Heart left ventricle (tissue), 16 donors: ENCODE data around the gene ACVR2B. TPM values are rescaled to one million over a fixed set of nuclear protein-coding genes. Genes with fewer than 3 reads are reported as not detected.

ENCODE experiments used
- ATAC-seq, 4 donors: fragments of 200-7000 bp; cut with Tn5 transposase; one replicate each; pipeline ENCODE4 v1.9.1; 2020 to 2022; ENCODE audit warnings: moderate library complexity in 4 of 4, mild to moderate bottlenecking in 3 of 4, moderate number of reproducible peaks in 1 of 4
- DNase-seq, 5 donors: peaks; one replicate each; pipeline ENCODE4 v3.0.0-alpha.2; 2020
- H3K27ac ChIP-seq, 12 donors: fragments of 200-600 bp; sonication (generic) in 4 of 12; one replicate each; pipeline versions ENCODE4 v1.5.0 to v1.8.0; 2016 to 2022; ENCODE audit warnings: mild to moderate bottlenecking in 2 of 12
- H3K27me3 ChIP-seq, 9 donors: fragments of 200-600 bp; sonication (generic) in 2 of 9; one replicate each; pipeline versions ENCODE4 v1.5.1 to v1.8.0; 2016 to 2022; ENCODE audit warnings: mild to moderate bottlenecking in 3 of 9
- H3K36me3 ChIP-seq, 9 donors: fragments of 200-600 bp; sonication (generic) in 2 of 9; one replicate each; pipeline versions ENCODE4 v1.5.0 to v1.8.0; 2018 to 2022; ENCODE audit warnings: mild to moderate bottlenecking in 2 of 9
- H3K4me1 ChIP-seq, 12 donors: fragments of 200-600 bp; sonication (generic) in 4 of 12; one replicate each; pipeline versions ENCODE4 v1.5.0 to v1.8.0; 2016 to 2022; ENCODE audit warnings: mild to moderate bottlenecking in 3 of 12
- H3K4me3 ChIP-seq, 12 donors: fragments of 200-600 bp; sonication (generic) in 4 of 12; one replicate each; pipeline versions ENCODE4 v1.5.0 to v1.8.0; 2017 to 2022; ENCODE audit warnings: mild to moderate bottlenecking in 9 of 12, moderate library complexity in 4 of 12
- H3K9me3 ChIP-seq, 12 donors: fragments of 200-600 bp; sonication (generic) in 4 of 12; one replicate each; pipeline versions ENCODE4 v1.5.0 to v1.8.0; 2016 to 2022; ENCODE audit warnings: mild to moderate bottlenecking in 1 of 12
- POLR2A ChIP-seq, 2 donors: fragments of 450-650 bp; IDR thresholded peaks; one replicate each; pipeline ENCODE4 v1.6.1; 2017; ENCODE audit warnings: antibody characterized with exemption in 2 of 2, mild to moderate bottlenecking in 2 of 2, moderate library complexity in 2 of 2
- WGBS, 4 donors: extraction: QIAGEN DNeasy Blood & Tissue Kit in 2 of 4; methylation state at CpG; one replicate each; pipeline versions ENCODE4 v1.1.5 to v1.1.7; 2013 to 2018; 5-methylcytosine and 5-hydroxymethylcytosine counted together
- intact Hi-C, 10 donors: fragments of 100-400 bp; cut with DNase I; formaldehyde crosslinking; loops; one replicate each; pipeline versions ENCODE4 v1.11.1 to v1.14.2; 2022
- polyA plus RNA-seq, 2 donors: library from polyadenylated mRNA; stranded (reverse); fragments of 200-250 nt; gene quantifications; one replicate each; pipeline ENCODE4 v1.2.3, GENCODE V29; 2013
- total RNA-seq, 9 donors: library from RNA; depleted of rRNA in 2 of 9; stranded (reverse); fragments of >200 nt in 2 of 9; fragmentation: NEBNext Ultra II Directional in 3 of 9; extraction: Animal tissue kit (Norgen Biotek cat#: 25700) in 3 of 9; gene quantifications; one replicate each; pipeline versions ENCODE4 v1.1.0 to v1.2.4, GENCODE V29; 2016 to 2023
- TF ChIP-seq, protein P1 (sequence below), 12 donors: fragments of 200-600 bp; sonication (generic) in 4 of 12; IDR thresholded peaks; one replicate each; pipeline versions ENCODE4 v1.5.0 to v1.8.0; 2018 to 2022; ENCODE audit warnings: antibody characterized with exemption in 12 of 12, mild to moderate bottlenecking in 5 of 12
- donor health status: ischemic (EF 13 %, LVEDD 7.1; RV severe dilation, severe dysfunction).
- donor health status: healthy with polysubstance abuse.
- donor health status: DM: no; HTN: yes; CAD: no.
- donor health status: DM: no; HTN: no; CAD: no.
- donor health status: ischemic (EF 25% LVEDD 6.9; RV normal size, moderate dysfunction).
- donor health status: ischemic (EF 25% LVEDD 5.7; RV mildly dilated, moderate dysfunction).
- donor health status: healthy.
- donor health status: DM: yes; HTN: yes; CAD: no.
- donor health status: ischemic (EF 35%, LVEDD 5.7; RV mildly dilated, moderate dysfunction).
- donor health status: nonischemic (EF 11% LVEDD 7.7; RV severe dilation, severe dysfunction).
- donor health status: DM: yes; HTN: yes; CAD: no.
- donor health status: PGD.
- donor health status: ischemic (EF 29% LVEDD 5.4; RV normal size, mild dysfunction).
- donor health status: nonischemic (EF 23%, LVEDD 6.1; RV moderate dilation, normal function).

Gene ACVR2B
- total and polyA plus RNA-seq, 11 donors, result 1.3 to 12.4 (median 4.8) TPM

DNA sequence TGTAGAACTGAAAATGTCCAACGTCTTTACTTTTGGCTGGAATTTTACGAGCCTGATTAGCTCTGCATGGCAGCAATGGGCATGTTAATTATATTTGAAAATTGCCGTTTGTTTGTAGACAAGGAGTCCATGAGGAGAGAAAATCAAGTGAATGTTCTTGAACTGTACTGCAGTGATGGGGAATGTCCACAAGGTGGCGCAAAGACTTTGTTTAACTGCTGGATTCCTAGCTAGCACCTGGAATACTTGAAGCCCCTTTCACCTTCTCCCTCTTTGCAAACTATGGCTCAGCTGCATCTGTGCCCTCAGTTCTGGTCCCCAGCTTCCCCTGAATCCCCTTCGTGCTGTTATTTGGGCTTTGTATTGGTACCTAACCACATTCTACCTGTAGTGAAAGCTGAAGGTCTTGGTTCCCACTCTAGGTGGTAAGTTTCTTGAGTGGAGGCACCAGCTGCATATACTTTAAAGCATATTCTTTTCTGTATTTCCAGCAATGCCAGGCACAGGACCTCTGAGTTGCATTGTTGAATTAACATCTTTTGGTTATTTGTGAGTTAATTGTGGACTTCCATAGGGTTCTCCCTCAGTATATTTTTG is 67.8 kb downstream of the ACVR2B start:
- H3K4me1 ChIP-seq, result peaks cover 0 to 38% (median 9%) of the 10 kb centered on the region in 12 donors
- no peaks in the 10 kb centered on the region for H3K27me3 ChIP-seq
- H3K4me3 ChIP-seq, result no peak overlapping the region
- no peak for TF ChIP-seq POLR2A (IDR thresholded peaks at IDR 0.05)
- TF ChIP-seq, protein P1, sequence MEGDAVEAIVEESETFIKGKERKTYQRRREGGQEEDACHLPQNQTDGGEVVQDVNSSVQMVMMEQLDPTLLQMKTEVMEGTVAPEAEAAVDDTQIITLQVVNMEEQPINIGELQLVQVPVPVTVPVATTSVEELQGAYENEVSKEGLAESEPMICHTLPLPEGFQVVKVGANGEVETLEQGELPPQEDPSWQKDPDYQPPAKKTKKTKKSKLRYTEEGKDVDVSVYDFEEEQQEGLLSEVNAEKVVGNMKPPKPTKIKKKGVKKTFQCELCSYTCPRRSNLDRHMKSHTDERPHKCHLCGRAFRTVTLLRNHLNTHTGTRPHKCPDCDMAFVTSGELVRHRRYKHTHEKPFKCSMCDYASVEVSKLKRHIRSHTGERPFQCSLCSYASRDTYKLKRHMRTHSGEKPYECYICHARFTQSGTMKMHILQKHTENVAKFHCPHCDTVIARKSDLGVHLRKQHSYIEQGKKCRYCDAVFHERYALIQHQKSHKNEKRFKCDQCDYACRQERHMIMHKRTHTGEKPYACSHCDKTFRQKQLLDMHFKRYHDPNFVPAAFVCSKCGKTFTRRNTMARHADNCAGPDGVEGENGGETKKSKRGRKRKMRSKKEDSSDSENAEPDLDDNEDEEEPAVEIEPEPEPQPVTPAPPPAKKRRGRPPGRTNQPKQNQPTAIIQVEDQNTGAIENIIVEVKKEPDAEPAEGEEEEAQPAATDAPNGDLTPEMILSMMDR (IDR thresholded peaks at IDR 0.05), result peak; percentile 86 to 97 (median 92)
- DNase-seq (peak in 2 of 5 donors; percentile 57 to 58), ATAC-seq (peak; percentile 43 to 68 (median 61))
- WGBS, 4 donors, result 1 to 5% (median 3%) methylated on average over 5 of the region's 5 CpGs
- H3K36me3 ChIP-seq, result peaks cover 0 to 64% (median 48%) of the 10 kb centered on the region in 9 donors
- H3K27ac ChIP-seq, result peak overlapping the region in 8 of 12 donors; percentile 10 to 79 (median 64)
- H3K9me3 ChIP-seq, result peaks cover 0 to 5% (median 0%) of the 10 kb centered on the region in 12 donors
- intact Hi-C loops, result loop anchor here in 9 of 10 donors (1.0 to 10.0 kb wide), 11 partner anchors 61 to 481 kb away; no protein-coding TSS in a partner anchor

DNA sequence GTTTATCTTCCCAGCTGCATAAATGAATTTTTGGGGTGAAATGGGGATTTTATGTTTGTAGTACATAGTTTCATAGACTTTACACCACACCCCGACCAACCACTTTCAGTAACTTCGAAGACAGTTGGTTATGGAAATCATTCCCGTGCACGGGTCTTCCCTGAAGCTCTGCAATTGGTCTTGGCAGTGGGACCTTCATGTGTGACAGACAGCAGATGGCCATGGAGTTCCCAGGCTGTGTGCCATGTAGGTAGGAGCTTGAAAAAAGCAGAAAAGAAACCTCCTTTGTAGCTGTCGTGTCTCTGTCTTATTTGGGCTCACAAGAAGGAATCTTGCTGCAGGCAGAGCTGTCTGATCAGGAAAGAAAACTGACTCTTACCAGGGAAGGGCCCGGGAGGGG is 68.3 kb downstream of the ACVR2B start:
- intact Hi-C loops, result loop anchor here (2.0 to 10.0 kb wide), 9 partner anchors 60 to 480 kb away; no protein-coding TSS in a partner anchor
- DNase-seq (peak in 2 of 5 donors; percentile 49 to 51), ATAC-seq (peak; percentile 65 to 79 (median 74))
- Histone ChIP-seq H3K4me1 (peaks cover 0 to 38% (median 9%) of the 10 kb centered on the region in 12 donors), H3K9me3 (peaks cover 0 to under 1% (median 0%) of the 10 kb centered on the region in 12 donors), H3K27ac (peak overlapping the region in 7 of 12 donors; percentile 2 to 79 (median 31)), H3K4me3 (no peak overlapping the region), H3K36me3 (peaks cover 0 to 69% (median 48%) of the 10 kb centered on the region in 9 donors), H3K27me3 (no peaks in the 10 kb centered on the region)
- WGBS, 4 donors, result 59 to 68% (median 64%) methylated on average over 6 of the region's 6 CpGs
- TF ChIP-seq, protein P1 (IDR thresholded peaks at IDR 0.05), result no peak
- TF ChIP-seq POLR2A (IDR thresholded peaks at IDR 0.05), result no peak

DNA sequence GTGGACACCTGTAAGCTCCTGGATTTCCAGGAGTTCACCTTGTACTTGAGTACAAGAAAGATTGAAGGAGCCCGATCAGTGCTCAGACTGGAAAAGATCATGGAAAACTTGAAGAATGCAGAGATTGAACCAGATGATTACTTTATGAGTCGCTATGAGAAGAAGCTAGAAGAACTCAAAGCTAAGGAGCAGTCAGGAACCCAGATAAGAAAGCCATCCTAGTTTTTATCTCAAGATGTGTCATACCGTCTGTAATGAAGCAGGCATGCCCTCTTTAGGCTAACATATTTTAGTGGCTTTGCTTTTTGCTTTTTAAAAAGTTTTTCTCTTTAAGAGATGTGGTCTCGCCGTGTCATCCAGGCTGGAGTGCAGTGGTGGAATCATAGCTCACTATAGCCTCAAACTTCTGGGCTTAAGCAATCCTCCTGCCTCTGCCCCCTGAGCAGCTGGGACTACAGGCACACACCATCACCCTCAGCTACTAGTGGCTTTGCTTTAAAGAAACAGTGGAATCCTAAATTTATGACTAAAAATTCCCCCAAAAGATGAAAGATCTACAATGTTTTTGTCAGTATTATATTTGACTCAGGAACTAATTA is 70.5 kb downstream of the ACVR2B start:
- H3K9me3 ChIP-seq, result no peaks in the 10 kb centered on the region
- no peak for TF ChIP-seq POLR2A (IDR thresholded peaks at IDR 0.05)
- TF ChIP-seq, protein P1 (IDR thresholded peaks at IDR 0.05), result no peak
- H3K36me3 ChIP-seq, result peaks cover 0 to 62% (median 46%) of the 10 kb centered on the region in 9 donors
- peaks cover 0 to 39% (median 7%) of the 10 kb centered on the region in 12 donors for H3K4me1 ChIP-seq
- H3K4me3 ChIP-seq, result no peak overlapping the region
- 83 to 89% (median 86%) methylated on average over 5 of the region's 5 CpGs for WGBS, 4 donors
- peak overlapping the region in 1 of 12 donors; percentile 43 for H3K27ac ChIP-seq
- ATAC-seq, result no peak
- intact Hi-C loops, result loop anchor here in 9 of 10 donors (5.0 to 10.0 kb wide), 8 partner anchors 58 to 478 kb away; no protein-coding TSS in a partner anchor
- no peaks in the 10 kb centered on the region for H3K27me3 ChIP-seq
- DNase-seq, result no peak

DNA sequence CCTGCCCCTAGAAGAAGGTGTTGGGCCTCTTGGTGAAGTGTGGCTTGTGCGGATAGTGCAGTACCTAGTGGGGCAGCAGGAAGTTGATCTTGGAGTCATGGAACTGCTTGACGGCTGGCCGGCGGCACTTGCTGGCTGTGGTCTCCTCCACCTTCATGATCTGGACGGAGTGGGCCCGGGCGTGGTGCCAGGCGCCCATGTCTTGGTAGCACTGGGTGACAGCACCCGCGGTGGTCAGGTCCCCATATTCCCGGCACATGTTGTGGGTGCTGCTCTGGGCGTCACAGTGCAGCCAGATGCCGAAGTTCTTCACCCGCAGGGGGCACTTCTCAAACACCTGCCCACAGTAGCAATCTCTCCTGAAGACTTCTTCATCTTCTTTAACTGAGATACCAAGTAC is 73.1 kb downstream of the ACVR2B start:
- H3K4me1 ChIP-seq, result peaks cover 0 to 28% (median 4%) of the 10 kb centered on the region in 12 donors
- intact Hi-C loops, result loop anchor here in 5 of 10 donors (5.0 to 10.0 kb wide), 4 partner anchors 51 to 468 kb away; no protein-coding TSS in a partner anchor
- H3K4me3 ChIP-seq, result no peak overlapping the region
- WGBS, 4 donors, result 95 to 96% (median 96%) methylated on average over 14 of the region's 14 CpGs
- no peaks in the 10 kb centered on the region for H3K27me3 ChIP-seq
- no peak overlapping the region for H3K27ac ChIP-seq
- TF ChIP-seq, protein P1 (IDR thresholded peaks at IDR 0.05), result no peak
- TF ChIP-seq POLR2A (IDR thresholded peaks at IDR 0.05), result no peak
- peaks cover 0 to 62% (median 46%) of the 10 kb centered on the region in 9 donors for H3K36me3 ChIP-seq
- DNase-seq, result no peak
- peak in 1 of 4 donors; percentile 29 for ATAC-seq
- H3K9me3 ChIP-seq, result no peaks in the 10 kb centered on the region
